ENCODE results near the gene NCOA1.
"Not testable (repeated sequence)": the region's sequence is repeated elsewhere in the genome, so short reads cannot be mapped to it uniquely, and the experiment has no call there.

The NCOA1 gene

GRCh38 chr2:24623535-24623934 lies 132.5 kb downstream of the NCOA1 start:
- DNase-seq (ENCODE audit: low read depth in 2 of 3, low spot score in 2 of 3), result no peak

DNA sequence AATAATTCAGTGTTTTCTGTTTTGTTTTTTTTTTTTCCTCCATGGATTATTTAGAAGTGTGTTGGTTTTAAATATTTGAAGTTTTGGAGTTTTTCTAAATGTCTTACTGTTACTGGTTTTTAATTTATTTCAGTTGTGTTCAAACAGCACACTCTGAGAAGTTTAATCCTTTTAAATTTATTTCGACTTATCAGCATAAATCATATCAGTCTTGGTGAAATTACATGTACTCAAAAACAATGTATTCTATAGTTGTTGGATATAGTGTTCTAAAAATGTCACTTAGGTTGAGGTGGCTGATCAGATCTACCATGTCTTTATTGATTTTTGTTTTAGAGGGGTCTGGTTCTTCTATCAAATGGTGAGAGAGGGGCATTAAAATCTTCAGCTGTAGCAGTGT lies 134.7 kb downstream of the NCOA1 start:
- no peak for DNase-seq (ENCODE audit: low read depth in 2 of 3, low spot score in 2 of 3)

- DNase-seq (ENCODE audit: low read depth in 2 of 3, low spot score in 2 of 3), result no peak
Measured at GRCh38 chr2:24626131-24626530, 135.1 kb downstream of the NCOA1 start.

GRCh38 chr2:24628746-24629145 lies 137.7 kb downstream of the NCOA1 start:
- no peak for DNase-seq (ENCODE audit: low read depth in 2 of 3, low spot score in 2 of 3)

DNA sequence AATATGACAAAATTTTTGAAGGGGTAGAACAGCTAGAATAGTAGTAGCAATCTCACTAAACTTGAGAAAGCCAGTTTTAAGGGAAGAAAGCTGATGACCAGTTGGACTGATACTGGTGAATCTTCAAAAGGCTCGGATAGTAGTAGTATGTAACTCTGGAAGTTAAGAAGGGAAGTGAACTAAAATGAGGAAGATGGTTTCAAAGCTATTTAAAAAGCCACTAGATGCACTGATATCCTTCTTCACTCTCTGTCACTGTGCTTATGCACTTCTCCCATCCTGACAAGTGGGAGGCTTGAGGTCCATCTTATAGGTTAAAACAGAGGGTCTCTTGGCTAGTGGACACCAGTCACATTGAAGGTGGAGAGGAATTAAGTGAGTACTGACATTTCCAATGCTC lies 141.1 kb downstream of the NCOA1 start:
- no peak for DNase-seq (ENCODE audit: low read depth in 2 of 3, low spot score in 2 of 3)

DNA sequence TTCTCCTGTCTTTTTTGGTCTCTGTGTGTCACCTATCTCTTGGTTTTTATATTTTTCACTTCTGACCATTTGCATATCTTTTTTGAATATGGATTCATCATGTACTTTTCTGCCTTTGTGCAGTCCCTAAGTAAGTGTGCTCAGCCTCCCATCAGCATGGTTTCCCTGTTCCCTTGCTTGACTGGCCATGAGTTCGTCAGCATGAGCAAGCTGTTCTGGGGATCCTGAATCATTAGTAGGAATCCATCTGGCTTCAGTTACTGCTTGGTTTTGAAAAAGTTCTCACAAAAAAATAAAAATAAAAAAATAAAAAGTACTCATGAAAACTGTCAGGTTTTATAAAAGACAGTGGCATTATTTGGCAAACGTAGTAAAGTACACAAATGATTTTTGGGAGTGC lies 144.1 kb downstream of the NCOA1 start:
- DNase-seq (ENCODE audit: low read depth in 2 of 3, low spot score in 2 of 3), result no peak

GRCh38 chr2:24638568-24638967 lies 147.5 kb downstream of the NCOA1 start:
- no peak for DNase-seq (ENCODE audit: low read depth in 2 of 3, low spot score in 2 of 3)

- DNase-seq (ENCODE audit: low read depth in 2 of 3, low spot score in 2 of 3), result no peak
Measured at GRCh38 chr2:24642351-24642750, 151.3 kb downstream of the NCOA1 start.

DNA sequence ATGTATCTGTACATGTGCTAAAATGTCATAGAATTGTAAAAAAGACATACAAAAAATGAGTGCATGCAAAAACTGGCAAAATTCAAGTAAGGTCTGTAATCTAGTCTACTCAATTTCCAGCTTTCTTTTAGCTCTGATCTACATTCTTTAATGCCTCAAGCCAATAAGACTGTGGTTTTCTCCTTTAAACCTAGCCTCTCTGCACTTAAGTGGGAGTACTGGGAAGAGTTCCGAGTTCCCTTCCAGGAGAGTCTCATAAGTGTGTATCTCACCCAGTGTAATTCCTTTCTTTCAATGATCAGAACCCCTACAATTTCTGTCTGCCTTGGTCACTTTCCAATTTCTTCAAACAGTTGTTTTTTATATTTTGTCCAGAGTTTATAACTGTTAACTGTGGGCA lies 152.0 kb downstream of the NCOA1 start:
- no peak for DNase-seq (ENCODE audit: low read depth in 2 of 3, low spot score in 2 of 3)

GRCh38 chr2:24644032-24644431 lies 153.0 kb downstream of the NCOA1 start:
- DNase-seq (ENCODE audit: low read depth in 2 of 3, low spot score in 2 of 3), result no peak

- no peak for DNase-seq (ENCODE audit: low read depth in 2 of 3, low spot score in 2 of 3)
Measured at GRCh38 chr2:24650997-24651642, 160.1 kb downstream of the NCOA1 start.

DNA sequence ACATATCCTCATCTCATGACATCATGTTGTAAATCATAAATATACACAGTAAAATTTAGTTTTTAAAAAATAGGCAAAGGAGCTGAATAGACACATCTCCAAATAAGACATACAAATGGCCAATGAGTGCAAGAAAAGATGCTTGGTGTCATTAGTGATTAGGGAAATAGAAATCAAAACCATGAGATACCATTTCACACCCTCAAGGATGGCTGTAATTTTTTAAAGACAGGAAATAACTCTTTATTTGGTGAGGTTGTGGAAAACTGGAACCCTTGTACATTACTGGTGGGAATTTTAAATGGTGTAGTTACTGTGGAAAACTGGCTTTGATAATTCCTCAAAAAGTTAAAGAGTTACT lies 160.6 kb downstream of the NCOA1 start:
- DNase-seq (ENCODE audit: low read depth in 2 of 3, low spot score in 2 of 3), result no peak

GRCh38 chr2:24652265-24653182 lies 161.5 kb downstream of the NCOA1 start:
- no peak for DNase-seq (ENCODE audit: low read depth in 2 of 3, low spot score in 2 of 3)

- DNase-seq (ENCODE audit: low read depth in 2 of 3, low spot score in 2 of 3), result no peak
Measured at GRCh38 chr2:24657818-24658217, 166.8 kb downstream of the NCOA1 start.

DNA sequence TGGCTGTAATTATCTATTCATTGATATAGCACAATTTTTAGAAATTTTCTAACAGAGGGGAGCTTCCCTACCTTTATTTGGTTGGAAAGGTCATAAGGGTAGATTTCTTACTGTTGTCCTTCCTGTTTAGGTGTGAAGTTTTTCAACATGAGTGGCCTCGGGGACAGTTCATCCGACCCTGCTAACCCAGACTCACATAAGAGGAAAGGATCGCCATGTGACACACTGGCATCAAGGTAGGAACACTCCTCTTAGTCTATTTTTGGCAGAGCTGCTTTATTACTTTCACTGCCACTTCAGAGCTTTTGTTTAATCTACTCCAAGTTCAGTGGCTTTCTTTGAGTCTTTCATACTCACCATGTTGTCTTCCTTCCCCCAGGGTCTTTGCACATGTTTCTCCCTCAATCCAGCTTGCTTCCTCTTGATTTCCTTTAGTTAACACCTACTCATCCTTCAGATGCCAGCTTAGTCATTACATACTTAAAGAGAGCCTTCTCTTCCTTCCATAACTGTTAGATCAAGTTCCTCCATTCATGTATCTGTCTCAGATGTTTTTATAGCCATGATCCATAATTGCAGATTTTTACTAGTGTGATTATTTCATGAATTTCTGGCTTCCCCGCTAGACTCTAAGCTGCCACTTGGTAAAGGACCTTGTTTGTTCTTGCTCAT lies 167.6 kb downstream of the NCOA1 start:
- no peak for DNase-seq (ENCODE audit: low read depth in 2 of 3, low spot score in 2 of 3)

DNA sequence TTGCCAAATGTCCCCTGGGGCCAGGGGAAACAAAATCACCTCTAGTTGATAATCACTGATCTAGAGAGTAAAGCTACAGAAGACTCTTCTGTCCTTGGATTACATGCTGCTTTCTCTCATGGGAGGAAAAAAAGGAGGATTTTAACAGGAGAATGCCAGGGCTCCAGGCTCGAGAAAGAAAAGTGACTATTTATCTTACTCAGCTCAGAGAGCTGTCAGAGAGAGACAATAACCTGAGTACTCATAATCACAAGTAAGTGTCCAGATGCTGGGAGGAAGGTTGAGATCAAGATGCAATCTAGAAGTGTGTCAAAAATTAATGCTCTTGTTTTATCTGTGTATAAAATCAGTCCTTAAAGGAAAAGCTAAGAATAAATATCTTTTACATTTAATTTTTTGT lies 168.8 kb downstream of the NCOA1 start:
- no peak for DNase-seq (ENCODE audit: low read depth in 2 of 3, low spot score in 2 of 3)

- no peak for DNase-seq (ENCODE audit: low read depth in 2 of 3, low spot score in 2 of 3)
Measured at GRCh38 chr2:24667542-24667941, 176.5 kb downstream of the NCOA1 start.

GRCh38 chr2:24671230-24671629 lies 180.2 kb downstream of the NCOA1 start:
- DNase-seq (ENCODE audit: low read depth in 2 of 3, low spot score in 2 of 3), result no peak

DNA sequence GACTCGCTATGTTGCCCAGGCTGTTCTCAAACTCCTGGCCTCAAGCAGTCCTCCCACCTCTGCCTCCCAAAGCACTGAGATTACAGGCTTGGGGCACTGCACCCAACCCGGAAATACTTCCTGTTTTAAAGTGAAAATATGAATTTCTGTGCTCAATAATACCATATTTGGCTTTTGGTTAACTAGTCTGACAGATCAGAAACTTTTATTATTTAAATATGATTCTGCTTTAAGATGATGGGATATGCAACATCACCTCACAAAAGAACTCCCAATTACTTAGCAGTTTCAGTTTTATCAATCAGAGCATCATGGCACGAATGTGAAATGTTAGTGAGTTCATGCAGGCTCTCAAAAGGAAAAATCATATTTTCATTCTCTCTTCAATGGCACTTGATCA lies 181.5 kb downstream of the NCOA1 start:
- DNase-seq (ENCODE audit: low read depth in 2 of 3, low spot score in 2 of 3), result no peak

DNA sequence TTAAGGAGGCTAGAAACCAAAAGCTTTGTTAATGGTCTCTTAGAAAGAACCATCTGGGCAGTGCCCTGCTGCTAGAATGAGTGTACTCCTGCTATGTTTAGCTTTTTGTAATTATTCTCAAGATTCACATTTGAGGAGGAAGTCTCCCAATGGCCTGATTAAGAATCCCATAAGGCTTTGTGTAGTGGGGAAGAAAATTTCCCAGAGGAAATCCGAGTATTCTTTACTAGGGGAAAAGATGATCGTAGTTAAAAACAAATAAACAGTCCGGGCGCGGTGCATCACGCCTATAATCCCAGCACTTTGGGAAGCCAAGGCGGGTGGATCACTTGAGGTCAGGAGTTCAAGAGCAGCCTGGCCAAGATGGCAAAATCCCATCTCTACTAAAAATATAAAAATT lies 184.3 kb downstream of the NCOA1 start:
- DNase-seq (ENCODE audit: low read depth in 2 of 3, low spot score in 2 of 3), result no peak

DNA sequence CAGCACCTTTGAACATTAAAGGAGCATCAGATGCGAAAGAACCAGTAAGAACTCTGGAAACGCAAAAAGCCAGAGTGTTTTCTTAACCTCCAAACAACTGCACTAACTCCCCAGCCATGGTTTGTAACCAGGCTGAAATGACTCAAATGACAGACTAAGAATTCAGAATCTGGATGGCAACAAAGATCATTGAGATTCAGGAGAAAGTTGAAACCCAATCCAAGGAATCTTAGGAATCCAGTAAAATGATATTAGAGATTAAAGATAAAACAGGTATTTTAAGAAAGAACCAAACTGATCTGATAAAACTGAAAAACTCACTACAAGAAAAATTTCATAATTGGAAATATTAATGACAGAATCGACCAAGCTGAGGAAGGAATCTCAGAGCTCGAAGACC lies 185.4 kb downstream of the NCOA1 start:
- DNase-seq (ENCODE audit: low read depth in 2 of 3, low spot score in 2 of 3), result no peak

- DNase-seq (ENCODE audit: low read depth in 2 of 3, low spot score in 2 of 3), result not testable (repeated sequence)
Measured at GRCh38 chr2:24678066-24678465, 187.0 kb downstream of the NCOA1 start.
